Smooth muscle cell (in vitro differentiated cells): ENCODE data around the gene TYW5. TPM values are rescaled to one million over a fixed set of nuclear protein-coding genes. Genes with fewer than 3 reads are reported as not detected.

Source experiments
- DNase-seq: peaks from one replicate; lab custom pipeline; 2025; ENCODE audit not compliant: unreplicated experiment; lab: John Stamatoyannopoulos, UW
- H2AFZ ChIP-seq: fragments of 200-600 bp; sonication (generic); 2 replicates; pipeline ENCODE4 v1.6.0; 2016; ENCODE audit warnings: antibody characterized with exemption, low read depth, mild to moderate bottlenecking
- H3F3A ChIP-seq: fragments of 200-600 bp; sonication (generic); 2 replicates; pipeline ENCODE4 v1.6.0; 2017; ENCODE audit warnings: antibody characterized with exemption, low read depth
- H3K27ac ChIP-seq: fragments of 200-600 bp; sonication (generic); 2 replicates; pipeline ENCODE4 v1.5.1; 2016; ENCODE audit warnings: low read depth, mild to moderate bottlenecking
- H3K27me3 ChIP-seq: fragments of 200-600 bp; sonication (generic); 2 replicates; pipeline ENCODE4 v1.6.1; 2016; ENCODE audit warnings: low read depth, mild to moderate bottlenecking
- H3K36me3 ChIP-seq: fragments of 200-600 bp; sonication (generic); 2 replicates; pipeline ENCODE4 v1.5.1; 2016; ENCODE audit warnings: low read depth
- H3K4me1 ChIP-seq: fragments of 200-600 bp; sonication (generic); 2 replicates; pipeline ENCODE4 v1.5.1; 2016; ENCODE audit warnings: low read depth
- H3K4me2 ChIP-seq: fragments of 200-600 bp; sonication (generic); 2 replicates; pipeline ENCODE4 v1.6.0; 2016; ENCODE audit warnings: mild to moderate bottlenecking
- H3K4me3 ChIP-seq: fragments of 200-600 bp; sonication (generic); 2 replicates; pipeline ENCODE4 v1.5.1; 2016; ENCODE audit warnings: mild to moderate bottlenecking
- H3K79me2 ChIP-seq: fragments of 200-600 bp; sonication (generic); 2 replicates; pipeline ENCODE4 v1.6.0; 2016; ENCODE audit warnings: low read depth, mild to moderate bottlenecking
- H3K9ac ChIP-seq: fragments of 200-600 bp; sonication (generic); 2 replicates; pipeline ENCODE4 v1.6.0; 2016; ENCODE audit warnings: low read depth
- H3K9me3 ChIP-seq: fragments of 200-600 bp; sonication (generic); replicated peaks from 2 replicates; pipeline ENCODE4 v1.5.1; 2016; ENCODE audit warnings: low read depth
- H4K20me1 ChIP-seq: fragments of 200-600 bp; sonication (generic); 2 replicates; pipeline ENCODE4 v1.6.0; 2016; ENCODE audit warnings: low read depth
- WGBS: methylation state at CpG from one replicate; pipeline ENCODE4 v1.1.7; 2016; ENCODE audit warnings: low lambda C conversion rate; 5-methylcytosine and 5-hydroxymethylcytosine counted together
- polyA plus RNA-seq: library from polyadenylated mRNA; unstranded; fragments of >200 nt; fragmentation: Nextera tagmentation; extraction: Ambion mirVana; gene quantifications from 2 replicates; pipeline ENCODE4 v1.2.1, GENCODE V29; 2016
- total RNA-seq: library from RNA; depleted of rRNA; stranded (reverse); fragments of >200 nt; gene quantifications from 2 replicates; pipeline ENCODE4 v1.2.3, GENCODE V29; 2014
- TF ChIP-seq, protein P1 (sequence below): fragments of 200-600 bp; sonication (generic); IDR thresholded peaks from 2 replicates; pipeline ENCODE4 v1.5.1; 2017; ENCODE audit warnings: borderline replicate concordance, mild to moderate bottlenecking, antibody characterized with exemption; ENCODE audit not compliant: insufficient read depth, poor library complexity, severe bottlenecking

The TYW5 gene
- total and polyA plus RNA-seq, 2 experiments from 2014 or later, result 6.6 to 14.6 TPM

- 2% methylated on average over 79 of the region's 85 CpGs for WGBS
- TF ChIP-seq, protein P1, sequence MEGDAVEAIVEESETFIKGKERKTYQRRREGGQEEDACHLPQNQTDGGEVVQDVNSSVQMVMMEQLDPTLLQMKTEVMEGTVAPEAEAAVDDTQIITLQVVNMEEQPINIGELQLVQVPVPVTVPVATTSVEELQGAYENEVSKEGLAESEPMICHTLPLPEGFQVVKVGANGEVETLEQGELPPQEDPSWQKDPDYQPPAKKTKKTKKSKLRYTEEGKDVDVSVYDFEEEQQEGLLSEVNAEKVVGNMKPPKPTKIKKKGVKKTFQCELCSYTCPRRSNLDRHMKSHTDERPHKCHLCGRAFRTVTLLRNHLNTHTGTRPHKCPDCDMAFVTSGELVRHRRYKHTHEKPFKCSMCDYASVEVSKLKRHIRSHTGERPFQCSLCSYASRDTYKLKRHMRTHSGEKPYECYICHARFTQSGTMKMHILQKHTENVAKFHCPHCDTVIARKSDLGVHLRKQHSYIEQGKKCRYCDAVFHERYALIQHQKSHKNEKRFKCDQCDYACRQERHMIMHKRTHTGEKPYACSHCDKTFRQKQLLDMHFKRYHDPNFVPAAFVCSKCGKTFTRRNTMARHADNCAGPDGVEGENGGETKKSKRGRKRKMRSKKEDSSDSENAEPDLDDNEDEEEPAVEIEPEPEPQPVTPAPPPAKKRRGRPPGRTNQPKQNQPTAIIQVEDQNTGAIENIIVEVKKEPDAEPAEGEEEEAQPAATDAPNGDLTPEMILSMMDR, result no peak
These were observed 44.0 kb downstream of the TYW5 start, which contains the start of gene C2orf69 for GRCh38 chr2:199911052-199911876. Gene C2orf69, plus strand, starts transcription at chr2:199911293. Its CDS starts 146 bp downstream, at chr2:199911439.

GRCh38 chr2:199910338-199911051 lies 44.8 kb downstream of the TYW5 start:
- DNase-seq, result no peak
- no peaks in the 10 kb centered on the region for H3K9me3 ChIP-seq
- peaks cover 3% of the 10 kb centered on the region for H3F3A ChIP-seq
- 48% methylated on average over 18 of the region's 18 CpGs for WGBS
- peak overlapping the region; percentile 73 for H2AFZ ChIP-seq
- peak overlapping the region; percentile 94 for H3K9ac ChIP-seq
- no peak overlapping the region for H3K27ac ChIP-seq
- H3K79me2 ChIP-seq, result peaks cover 37% of the 10 kb centered on the region
- peaks cover 13% of the 10 kb centered on the region for H3K4me1 ChIP-seq
- TF ChIP-seq, protein P1, result no peak
- peak overlapping the region; percentile 76 for H3K4me3 ChIP-seq
- no peaks in the 10 kb centered on the region for H3K36me3 ChIP-seq
- peak overlapping the region; percentile 96 for H3K4me2 ChIP-seq
- no peaks in the 10 kb centered on the region for H3K27me3 ChIP-seq
- peaks cover 23% of the 10 kb centered on the region for H4K20me1 ChIP-seq

More at GRCh38 chr2:199911052-199911876, 44.0 kb downstream of the TYW5 start, which contains the start of gene C2orf69:
- H3K4me2 ChIP-seq, result peak within 1 kb of the TSS; percentile 96
- peaks cover 3% of the 10 kb centered on the region for H3F3A ChIP-seq
- H3K4me1 ChIP-seq, result peaks cover 13% of the 10 kb centered on the region
- DNase-seq, result peak; percentile 85
- peak within 1 kb of the TSS; percentile 76 for H3K4me3 ChIP-seq
- H3K27ac ChIP-seq, result peak within 1 kb of the TSS; percentile 92
- H3K79me2 ChIP-seq, result peaks cover 44% of the 10 kb centered on the region
- H3K9ac ChIP-seq, result peak within 1 kb of the TSS; percentile 94
- peaks cover 23% of the 10 kb centered on the region for H4K20me1 ChIP-seq
- no peaks in the 10 kb centered on the region for H3K27me3 ChIP-seq
- H3K36me3 ChIP-seq, result no peaks in the 10 kb centered on the region
- H2AFZ ChIP-seq, result peak within 1 kb of the TSS; percentile 93
- no peaks in the 10 kb centered on the region for H3K9me3 ChIP-seq

DNA sequence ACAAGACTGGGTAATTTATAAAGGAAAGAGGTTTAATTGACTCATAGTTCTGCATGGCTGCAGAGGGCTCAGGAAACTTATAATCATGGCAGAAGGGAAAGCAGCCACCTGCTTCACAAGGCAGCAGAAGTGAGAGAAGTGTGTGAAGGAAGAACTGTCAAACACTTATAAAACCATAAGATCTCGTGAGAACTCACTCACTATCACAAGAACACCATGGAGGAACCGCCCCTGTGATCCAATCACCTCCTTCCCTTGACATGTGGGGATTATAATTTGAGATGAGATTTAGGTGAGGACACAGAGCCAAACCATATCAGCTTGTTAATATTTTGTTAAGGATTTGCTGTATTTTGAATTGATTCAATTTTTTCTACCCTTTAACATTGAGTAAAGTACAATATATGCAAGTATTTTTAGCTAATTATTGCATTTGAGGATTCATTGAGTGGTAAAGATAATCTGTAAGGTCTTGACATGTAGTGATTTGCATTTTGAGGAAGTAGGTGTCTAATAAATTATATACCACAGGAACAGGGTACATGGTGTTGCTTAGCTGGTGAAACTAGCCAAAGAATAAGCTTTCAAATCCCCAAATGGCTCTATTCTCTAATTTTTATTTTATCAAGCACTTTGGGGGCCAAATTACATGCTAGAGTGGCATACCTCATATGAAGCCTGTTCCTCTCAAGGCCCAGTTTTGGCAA lies 48.1 kb downstream of the TYW5 start:
- Histone ChIP-seq H3K4me2 (no peak overlapping the region), H3K9ac (no peak overlapping the region), H3K9me3 (no peaks in the 10 kb centered on the region), H3F3A (no peaks in the 10 kb centered on the region), H3K79me2 (peaks cover 7% of the 10 kb centered on the region), H4K20me1 (no peaks in the 10 kb centered on the region), H3K27ac (no peak overlapping the region), H3K4me1 (peaks cover under 1% of the 10 kb centered on the region), H3K4me3 (no peak overlapping the region), H2AFZ (no peak overlapping the region), H3K36me3 (no peaks in the 10 kb centered on the region), H3K27me3 (no peaks in the 10 kb centered on the region)
- TF ChIP-seq, protein P1, result no peak
- WGBS, result 89% methylated on average over 2 of the region's 2 CpGs
- DNase-seq, result no peak
